CD4-positive, alpha-beta T cell (primary cell): ENCODE results near the gene DPPA5. TPM values are rescaled to one million over a fixed set of nuclear protein-coding genes. Genes with fewer than 3 reads are reported as not detected.

Source experiments
- ATAC-seq: fragments of 200-7000 bp; cut with Tn5 transposase; one replicate; pipeline ENCODE4 v1.10.0; 2022; ENCODE audit warnings: mild to moderate bottlenecking; ENCODE audit not compliant: poor library complexity
- CTCF ChIA-PET: fragments of 350-600 bp; sonication (Branson Sonifier 250); formaldehyde crosslinking; loops from one replicate; lab custom pipeline; 2021; ENCODE audit warnings: antibody characterized with exemption, inconsistent platforms; lab: Charles Lee
- POLR2A ChIA-PET: fragments of 350-600 bp; sonication (Branson Sonifier 250); formaldehyde crosslinking; loops from one replicate; lab custom pipeline; 2021; ENCODE audit warnings: antibody characterized with exemption, inconsistent platforms; lab: Charles Lee
- DNase-seq, 14 experiments: peaks; one replicate each; pipeline ENCODE4 v3.0.0-alpha.2; 2013 to 2020; ENCODE audit warnings: mixed read lengths in 2 of 14
- H3K27ac ChIP-seq, 2 donors: one replicate each; pipeline versions ENCODE4 v1.5.1 to v1.7.0; 2013; ENCODE audit warnings: low read length in 2 of 2, low read depth in 1 of 2, mild to moderate bottlenecking in 1 of 2
- H3K27me3 ChIP-seq, 2 experiments: 1 replicate in 1 of 2; 2 replicates in 1 of 2; pipeline versions ENCODE4 v1.6.1 to v1.7.0; 2013; ENCODE audit warnings: low read length in 2 of 2, control low read depth in 1 of 2, mild to moderate bottlenecking in 1 of 2, moderate library complexity in 1 of 2; ENCODE audit not compliant: insufficient read depth in 2 of 2, control insufficient read depth in 1 of 2
- H3K36me3 ChIP-seq: one replicate; pipeline ENCODE4 v1.6.1; 2013; ENCODE audit warnings: low read length, control low read depth; ENCODE audit not compliant: insufficient read depth
- H3K4me1 ChIP-seq: one replicate; pipeline ENCODE4 v1.6.1; 2013; ENCODE audit warnings: low read length, control low read depth; ENCODE audit not compliant: insufficient read depth
- H3K4me3 ChIP-seq: one replicate; pipeline ENCODE4 v1.5.1; 2013; ENCODE audit warnings: mild to moderate bottlenecking, low read length, moderate library complexity
- H3K9me3 ChIP-seq, 2 experiments: 1 replicate in 1 of 2; 2 replicates in 1 of 2; pipeline versions ENCODE4 v1.6.1 to v1.7.0; 2013; ENCODE audit warnings: low read length in 2 of 2, mild to moderate bottlenecking in 2 of 2, control low read depth in 1 of 2, moderate library complexity in 1 of 2; ENCODE audit not compliant: control insufficient read depth in 1 of 2, insufficient read depth in 1 of 2
- H3K27ac Mint-ChIP-seq: one replicate; pipeline ENCODE4 v1.8.0; 2020; ENCODE audit warnings: mixed read lengths
- H3K27me3 Mint-ChIP-seq: one replicate; pipeline ENCODE4 v1.8.0; 2021; ENCODE audit warnings: mixed read lengths
- H3K36me3 Mint-ChIP-seq: one replicate; pipeline ENCODE4 v1.8.0; 2021; ENCODE audit warnings: low read depth, mixed read lengths
- H3K4me1 Mint-ChIP-seq: one replicate; pipeline ENCODE4 v1.8.0; 2021; ENCODE audit warnings: low read depth, mixed read lengths
- H3K4me3 Mint-ChIP-seq: one replicate; pipeline ENCODE4 v1.8.0; 2020; ENCODE audit warnings: mild to moderate bottlenecking, mixed read lengths
- H3K9me3 Mint-ChIP-seq: one replicate; pipeline ENCODE4 v1.8.0; 2020; ENCODE audit warnings: mixed read lengths
- CTCF ChIP-seq: fragments of 200-600 bp; IDR thresholded peaks from one replicate; pipeline ENCODE4 v1.8.0; 2022; ENCODE audit warnings: antibody characterized with exemption, mild to moderate bottlenecking
- intact Hi-C, 2 experiments: fragments of 100-400 bp; cut with DNase I in 1 of 2; cut with micrococcal nuclease in 1 of 2; formaldehyde crosslinking; loops; one replicate each; pipeline versions ENCODE4 v1.15.1 to v1.9.0; 2023 to 2025; cut with DNase I, micrococcal nuclease
- total RNA-seq, 174 experiments: library from RNA in 2 of 174; stranded (reverse) in 2 of 174; gene quantifications; one replicate each; pipeline ENCODE4 v1.2.3 and lab custom pipeline; 2021 to 2026

DPPA5 gene
- total RNA-seq, 2 experiments from 2014 or later = not detected

GRCh38 chr6:73377225-73377624, 23.1 kb upstream of the DPPA5 start:
- H3K36me3 Mint-ChIP-seq = no peaks in the 10 kb centered on the region
- H3K4me3 ChIP-seq = no peak overlapping the region
- H3K27ac ChIP-seq = no peak overlapping the region
- H3K4me3 Mint-ChIP-seq = no peak overlapping the region
- DNase-seq = no peak
- H3K4me1 Mint-ChIP-seq = no peaks in the 10 kb centered on the region
- no peaks in the 10 kb centered on the region for H3K27me3 ChIP-seq
- POLR2A ChIA-PET = no interaction called here
- CTCF ChIA-PET = no interaction called here
- TF ChIP-seq CTCF = no peak
- ATAC-seq = no peak
- H3K4me1 ChIP-seq = no peaks in the 10 kb centered on the region
- no peak overlapping the region for H3K27ac Mint-ChIP-seq
- H3K36me3 ChIP-seq = no peaks in the 10 kb centered on the region
- peaks cover 4 to 10% of the 10 kb centered on the region in 2 experiments for H3K9me3 ChIP-seq
- intact Hi-C loops = no loop called here
- no peaks in the 10 kb centered on the region for H3K9me3 Mint-ChIP-seq
- H3K27me3 Mint-ChIP-seq = no peaks in the 10 kb centered on the region

- H3K27ac Mint-ChIP-seq = no peak overlapping the region
- no peaks in the 10 kb centered on the region for H3K4me1 Mint-ChIP-seq
- ATAC-seq (no peak), DNase-seq (no peak)
- TF ChIP-seq CTCF = no peak
- Histone ChIP-seq H3K36me3 (no peaks in the 10 kb centered on the region), H3K27ac (no peak overlapping the region), H3K4me1 (no peaks in the 10 kb centered on the region), H3K27me3 (no peaks in the 10 kb centered on the region), H3K9me3 (peaks cover 10 to 27% of the 10 kb centered on the region in 2 experiments), H3K4me3 (no peak overlapping the region)
- ChIA-PET CTCF (no interaction called here), POLR2A (interaction anchor here (0.6 to 0.7 kb wide), 2 partner anchors 12 to 50 kb away, joined by 3 read pairs; no protein-coding TSS in a partner anchor)
- H3K4me3 Mint-ChIP-seq = no peak overlapping the region
- intact Hi-C loops = no loop called here
- H3K27me3 Mint-ChIP-seq = no peaks in the 10 kb centered on the region
- H3K9me3 Mint-ChIP-seq = peaks cover under 1% of the 10 kb centered on the region
- H3K36me3 Mint-ChIP-seq = no peaks in the 10 kb centered on the region
These were observed 21.1 kb upstream of the DPPA5 start for GRCh38 chr6:73375216-73375615.

DNA sequence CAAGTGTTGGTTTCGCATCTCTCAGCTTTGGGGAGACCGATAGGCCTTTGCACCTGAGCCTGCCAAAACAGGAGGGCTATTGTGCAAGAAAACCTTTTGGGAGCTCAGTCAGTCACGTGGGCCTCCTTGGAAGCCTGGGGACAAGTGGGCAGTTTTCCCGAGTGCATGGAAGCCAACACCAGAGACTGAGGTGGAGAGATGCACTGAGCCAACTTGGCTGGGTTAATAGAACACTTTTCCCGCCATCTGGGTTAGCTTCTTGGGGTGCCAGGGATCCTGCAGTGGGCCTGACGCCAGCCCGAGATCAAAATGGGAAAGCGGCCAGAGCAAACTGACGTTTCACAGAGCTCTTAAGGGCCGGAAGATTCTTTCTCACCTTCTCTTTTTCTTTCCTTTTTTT, 18.4 kb upstream of the DPPA5 start:
- ChIA-PET CTCF (no interaction called here), POLR2A (no interaction called here)
- Histone ChIP-seq H3K27ac (no peak overlapping the region), H3K36me3 (no peaks in the 10 kb centered on the region), H3K9me3 (peaks cover 10 to 36% of the 10 kb centered on the region in 2 experiments), H3K4me3 (no peak overlapping the region), H3K4me1 (no peaks in the 10 kb centered on the region), H3K27me3 (no peaks in the 10 kb centered on the region)
- intact Hi-C loops = no loop called here
- no peak for ATAC-seq
- TF ChIP-seq CTCF = no peak
- Mint-ChIP-seq H3K27me3 (no peaks in the 10 kb centered on the region), H3K4me3 (no peak overlapping the region), H3K4me1 (no peaks in the 10 kb centered on the region), H3K36me3 (no peaks in the 10 kb centered on the region), H3K27ac (no peak overlapping the region), H3K9me3 (peaks cover 4% of the 10 kb centered on the region)
- DNase-seq = no peak
